GM19023 (cell line): ENCODE data around the gene SLC7A10.

Source experiments
- ATAC-seq: cut with Tn5 transposase; IDR thresholded peaks from one replicate; pipeline ENCODE4 v1.9.1; 2021; ENCODE audit warnings: mild to moderate bottlenecking, moderate library complexity; ENCODE audit not compliant: unreplicated experiment

SLC7A10 gene

DNA sequence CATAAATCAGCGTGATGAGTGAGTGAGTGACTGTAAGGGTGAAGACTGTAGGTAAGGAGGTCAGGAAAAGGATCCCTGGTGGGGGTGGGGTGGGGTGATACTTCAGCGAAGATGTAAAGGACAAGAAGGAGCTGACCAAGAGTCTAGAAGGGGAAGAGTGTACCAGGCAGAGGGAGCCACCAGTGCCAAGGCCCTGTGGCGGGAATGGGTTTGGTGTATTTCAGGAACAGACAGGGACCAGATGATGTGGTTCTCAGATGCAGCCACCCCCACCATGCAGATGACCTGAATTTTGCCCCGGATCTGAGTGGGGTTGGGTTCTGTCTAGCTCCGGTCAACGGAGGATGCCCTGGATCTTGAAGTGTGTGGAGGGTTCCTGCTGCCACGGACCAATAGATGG is 30.1 kb upstream of the SLC7A10 start:
- ATAC-seq = no peak

DNA sequence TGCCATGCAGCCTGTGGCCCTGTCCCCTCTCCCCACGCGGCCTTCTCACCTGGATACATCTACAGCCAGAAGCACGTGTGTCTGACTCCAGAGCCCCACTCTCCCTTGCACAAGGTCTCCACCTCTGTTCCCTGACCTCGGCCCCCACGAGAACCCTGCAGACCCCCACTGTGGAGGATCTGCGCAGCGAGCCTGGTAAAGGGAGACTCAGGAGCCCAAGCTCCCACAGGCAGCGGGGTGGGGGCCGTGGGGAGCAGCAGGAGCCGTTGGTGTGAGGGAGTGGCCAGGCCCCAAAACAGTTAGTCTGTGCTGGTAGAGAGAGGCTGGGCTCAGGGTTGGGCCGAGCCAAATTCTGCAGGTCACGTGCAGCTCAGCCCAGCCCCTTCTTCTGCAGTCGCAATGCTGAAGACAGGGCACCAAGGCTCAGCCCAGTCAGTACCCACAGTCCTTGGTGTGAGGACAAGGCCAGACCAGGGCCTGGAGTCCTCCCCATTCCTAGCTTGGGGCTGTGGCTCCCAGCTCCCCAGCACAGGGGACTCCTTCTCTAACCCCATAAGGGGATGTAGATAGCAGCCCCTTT is 28.7 kb upstream of the SLC7A10 start:
- ATAC-seq = no peak

GRCh38 chr19:33252971-33253370 is 27.3 kb upstream of the SLC7A10 start:
- ATAC-seq = no peak

DNA sequence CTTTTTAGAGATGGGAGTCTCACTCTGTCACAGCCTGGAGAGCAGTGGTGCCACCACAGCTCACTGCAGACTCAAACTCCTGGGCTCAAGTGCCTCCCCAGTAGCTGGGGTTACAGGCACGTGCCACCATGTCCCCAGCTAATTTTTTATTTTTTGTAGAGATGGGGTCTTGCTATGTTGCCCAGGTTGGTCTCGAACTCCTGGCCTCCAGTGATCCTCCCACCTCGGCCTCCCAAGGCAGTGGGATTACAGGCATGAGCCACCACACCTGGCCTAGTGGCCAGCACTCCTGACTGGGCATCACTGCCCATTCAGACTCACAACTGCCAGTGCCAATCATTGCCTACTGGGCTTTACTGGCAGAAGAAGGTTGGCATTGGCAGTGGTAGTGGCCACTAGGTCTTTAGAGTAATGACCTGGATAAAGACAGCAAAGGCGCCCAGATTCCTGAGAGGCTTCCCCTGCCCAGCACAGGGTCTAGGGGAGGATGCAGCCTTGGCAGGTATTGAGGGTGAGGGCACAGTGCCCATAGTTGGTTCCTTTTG is 26.8 kb upstream of the SLC7A10 start:
- no peak for ATAC-seq

DNA sequence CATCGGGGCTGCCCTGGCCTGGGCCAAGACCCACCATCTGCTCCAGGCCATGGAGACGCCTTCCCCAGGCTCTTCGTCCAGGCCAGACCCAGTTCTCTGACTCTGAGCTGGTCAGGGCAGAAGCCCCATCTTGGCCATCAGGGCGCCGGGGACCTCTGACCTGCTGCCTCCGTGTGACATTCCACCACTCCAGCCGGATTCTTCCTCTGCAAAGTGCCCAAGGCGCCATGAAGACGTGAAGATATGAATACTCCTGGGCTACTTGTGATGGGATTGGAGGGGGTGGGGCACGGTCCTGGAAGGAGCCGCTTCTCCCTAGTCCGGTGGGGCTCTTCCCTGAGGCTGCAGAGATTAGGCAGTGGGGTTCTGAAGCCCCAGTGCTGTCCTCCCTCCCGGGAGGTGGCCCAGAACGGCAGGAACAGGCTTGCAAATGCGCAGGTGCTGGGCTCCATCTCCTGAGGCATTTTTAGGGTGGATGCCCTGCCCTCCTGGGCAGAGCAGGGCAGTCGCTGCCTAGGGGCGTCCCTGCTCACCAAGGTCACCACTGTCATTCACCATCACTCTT is 26.0 kb upstream of the SLC7A10 start:
- ATAC-seq = no peak

GRCh38 chr19:33251076-33251475 is 25.4 kb upstream of the SLC7A10 start:
- no peak for ATAC-seq

DNA sequence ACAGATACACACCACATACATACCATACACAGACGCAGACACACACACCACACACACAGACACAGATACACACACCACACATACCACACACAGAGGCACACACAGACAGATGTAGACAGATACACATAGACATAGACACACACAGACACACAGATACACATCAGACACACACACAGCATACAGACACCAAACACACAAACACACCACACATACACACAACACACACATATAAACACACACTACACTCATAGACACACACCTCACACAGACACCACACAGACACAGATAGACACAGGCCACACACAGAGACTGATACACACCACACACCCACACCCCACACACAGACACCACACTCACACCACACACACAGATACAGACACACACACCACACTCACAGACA is 24.9 kb upstream of the SLC7A10 start:
- no peak for ATAC-seq

DNA sequence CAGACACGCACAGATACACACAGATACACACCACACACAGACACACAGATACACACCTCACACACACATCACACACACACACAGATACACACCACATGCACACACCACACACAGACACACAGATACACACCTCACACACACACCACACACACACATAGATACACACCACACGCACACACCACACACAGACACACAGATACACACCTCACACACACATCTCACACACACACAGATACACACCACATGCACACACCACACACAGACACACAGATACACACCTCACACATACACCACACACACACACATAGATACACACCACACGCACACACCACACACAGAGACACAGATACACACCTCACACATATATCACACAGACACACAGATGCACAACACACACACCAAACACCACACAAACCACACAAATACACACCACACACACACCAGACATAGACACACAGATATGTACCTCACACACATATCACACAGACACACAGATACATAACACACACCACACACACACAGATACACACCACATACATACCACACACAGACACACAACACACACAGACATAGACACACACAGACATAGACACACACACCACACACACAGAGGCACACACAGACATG is 24.2 kb upstream of the SLC7A10 start:
- no peak for ATAC-seq

GRCh38 chr19:33248954-33249613 is 23.4 kb upstream of the SLC7A10 start:
- ATAC-seq = no peak

DNA sequence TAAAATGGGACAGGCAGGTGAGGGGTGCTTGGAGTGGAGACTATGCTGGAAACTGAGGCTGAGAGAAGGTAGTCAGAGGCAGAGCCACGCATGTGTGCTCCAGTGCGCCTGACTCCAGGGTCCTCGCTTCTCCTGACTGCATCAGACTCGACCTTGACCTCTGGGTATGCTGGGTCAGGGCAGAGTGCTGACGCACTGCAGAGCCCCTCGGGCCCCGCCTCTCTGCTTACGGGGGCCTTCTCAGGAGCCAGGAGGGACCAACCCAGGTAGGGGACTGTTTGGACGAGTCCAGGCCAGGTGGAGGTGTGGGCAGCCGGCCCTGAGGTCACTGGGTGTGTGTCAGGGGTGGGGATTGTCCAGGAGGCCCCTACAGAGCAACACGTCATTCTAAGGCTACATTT is 22.9 kb upstream of the SLC7A10 start:
- ATAC-seq = no peak

GRCh38 chr19:33248104-33248503 is 22.5 kb upstream of the SLC7A10 start:
- no peak for ATAC-seq

DNA sequence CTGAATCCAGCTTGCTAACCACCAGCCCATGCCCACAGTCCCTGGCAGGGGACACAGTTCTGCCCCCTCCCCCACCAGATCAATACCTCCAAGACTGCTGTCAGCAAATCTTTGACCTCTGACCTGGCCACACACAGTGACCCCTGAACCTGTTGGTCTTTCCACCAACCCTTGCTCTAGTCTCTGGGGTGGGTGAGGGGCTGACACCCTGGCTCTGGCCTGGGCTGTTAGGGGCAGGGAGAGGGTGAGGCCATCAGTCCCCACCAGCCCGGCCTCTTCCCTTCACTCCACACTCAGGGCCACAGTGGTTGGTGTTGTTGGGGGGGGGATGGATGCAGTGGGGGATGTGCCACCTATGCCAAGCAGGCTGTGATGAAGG is 21.8 kb upstream of the SLC7A10 start:
- ATAC-seq = no peak

DNA sequence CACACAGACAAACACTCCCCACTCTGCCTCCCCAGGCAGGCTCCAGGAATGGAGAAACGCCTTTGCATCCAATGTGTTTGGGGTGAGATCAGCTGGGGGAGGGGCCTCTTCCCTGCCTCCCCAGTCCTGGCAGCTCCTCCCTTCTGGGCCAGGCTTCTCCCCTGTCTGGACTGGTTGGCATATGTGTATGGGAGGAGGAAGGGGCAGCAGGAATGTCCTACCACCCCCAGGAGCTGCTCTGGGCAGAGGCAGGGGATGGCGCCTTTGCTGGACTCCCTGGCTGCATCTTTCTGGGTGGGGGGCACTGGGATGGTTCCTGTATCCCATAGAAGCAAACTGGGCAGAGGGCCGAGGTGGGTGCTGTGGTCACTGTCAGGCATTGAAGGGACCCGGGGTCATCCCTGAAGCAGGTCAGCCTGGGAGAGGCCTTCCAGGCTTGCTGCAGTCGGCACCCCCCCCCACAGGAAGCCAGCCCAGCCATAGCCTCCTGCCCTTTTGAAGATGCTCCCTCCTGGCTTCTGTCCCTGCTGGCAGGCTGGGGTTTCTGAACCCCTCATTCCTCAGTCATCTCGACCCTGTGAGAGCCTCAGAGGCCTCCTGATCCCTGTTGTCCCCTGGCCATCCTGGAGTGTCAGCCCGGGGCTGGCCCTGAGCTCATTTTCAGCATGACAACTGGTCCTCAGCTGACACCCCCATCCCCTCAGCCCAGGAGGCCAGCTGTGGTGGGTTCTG is 21.2 kb upstream of the SLC7A10 start:
- no peak for ATAC-seq

- ATAC-seq = no peak
These were observed 20.5 kb upstream of the SLC7A10 start for GRCh38 chr19:33245948-33246708.

DNA sequence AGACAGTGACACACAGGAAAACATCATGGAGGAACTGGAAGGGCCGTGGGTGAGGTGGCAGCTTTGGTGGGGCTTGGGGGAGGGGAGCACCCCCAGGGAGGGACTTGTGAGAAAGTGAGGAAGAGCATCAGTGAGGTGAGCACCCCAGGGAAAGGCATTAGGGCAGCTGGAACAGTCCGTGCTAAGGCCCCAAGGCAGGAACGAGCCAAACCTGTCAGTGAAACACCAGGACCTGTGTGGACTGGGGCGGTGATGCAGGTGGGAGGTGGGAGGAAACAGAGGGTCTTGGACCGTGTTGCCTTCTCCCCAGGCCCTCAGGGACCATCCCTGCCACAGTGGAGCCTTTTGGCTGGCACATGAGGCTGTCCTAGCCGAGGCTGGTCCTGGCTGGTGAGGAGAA is 17.3 kb upstream of the SLC7A10 start:
- no peak for ATAC-seq

GRCh38 chr19:33242131-33242530 is 16.5 kb upstream of the SLC7A10 start:
- ATAC-seq = no peak

DNA sequence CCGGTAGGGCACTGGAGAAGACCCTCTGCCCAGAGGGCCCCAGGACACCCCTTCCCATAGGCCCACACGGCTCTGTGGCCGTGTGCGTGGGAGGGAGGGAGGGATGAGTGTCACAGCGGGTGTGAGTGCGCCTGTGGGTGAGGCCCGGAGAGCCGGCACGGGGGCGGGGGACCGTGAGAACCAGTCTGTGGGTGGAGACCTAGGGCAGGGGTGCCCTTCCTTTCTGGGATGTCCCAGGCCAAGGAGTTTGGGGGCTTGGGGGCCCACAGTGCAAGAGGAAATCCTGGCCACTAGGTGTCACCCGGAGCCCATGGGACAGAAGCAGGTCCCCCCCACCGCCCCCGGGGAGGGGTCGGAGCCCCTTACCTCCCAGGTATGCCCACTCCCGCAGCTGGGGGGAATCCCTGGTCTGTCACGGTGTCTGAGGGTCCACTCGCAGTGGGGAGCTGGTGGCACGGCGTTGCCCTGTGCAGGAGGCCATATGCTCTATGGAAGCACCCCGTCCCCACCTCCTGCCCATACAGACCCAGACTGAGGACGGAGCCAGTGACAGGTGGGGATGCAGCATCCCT is 16.0 kb upstream of the SLC7A10 start:
- no peak for ATAC-seq

DNA sequence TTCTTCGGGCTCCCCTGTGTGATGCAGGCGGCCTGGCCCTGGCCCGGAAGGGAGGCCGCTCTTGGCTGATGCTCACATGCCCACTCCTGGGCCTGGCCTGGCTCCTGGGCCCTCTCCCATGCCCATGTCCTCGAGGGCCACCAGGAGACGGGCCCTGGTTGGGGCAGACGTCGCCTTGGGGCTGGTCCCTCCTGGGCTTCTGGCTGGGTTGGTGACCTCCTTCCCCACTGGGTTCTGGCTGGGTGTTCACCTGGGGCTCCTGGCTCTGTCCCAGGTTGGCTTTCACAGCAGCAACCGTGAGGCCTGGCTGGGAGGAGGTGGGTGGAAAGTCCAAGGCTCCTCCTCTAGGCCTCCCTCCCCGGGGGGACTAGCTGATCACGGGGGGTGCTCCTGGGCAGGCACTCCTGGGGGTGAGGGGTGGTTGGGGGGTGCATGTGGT is 15.5 kb upstream of the SLC7A10 start:
- no peak for ATAC-seq

DNA sequence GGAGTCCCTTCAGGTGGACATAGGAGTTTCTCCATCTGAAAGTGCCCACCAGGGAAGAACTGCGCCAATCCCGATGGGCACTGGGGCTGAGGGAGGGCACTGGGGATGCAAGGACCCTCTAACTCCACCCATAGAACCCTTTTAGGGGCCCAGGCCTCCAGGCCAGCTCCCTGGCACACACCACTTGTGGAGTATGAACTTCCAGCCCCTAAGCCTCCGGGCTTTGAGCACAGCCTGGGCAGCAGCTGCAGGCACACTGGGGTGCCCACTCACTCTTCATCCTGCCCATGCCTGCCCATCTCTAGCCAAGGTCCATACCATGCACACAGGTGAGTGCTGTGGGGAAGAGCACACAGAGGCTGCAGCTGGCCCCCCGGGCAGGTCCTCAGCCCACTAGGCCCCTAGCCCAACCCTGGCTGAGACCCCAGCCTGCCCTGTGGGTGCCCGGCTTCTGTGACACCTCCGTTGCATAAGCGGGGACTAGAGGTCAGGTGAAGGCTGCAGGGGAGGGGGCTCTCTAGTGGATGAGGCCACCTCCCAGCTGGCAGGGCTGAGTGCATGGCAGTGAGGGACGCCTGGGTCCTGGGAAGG is 14.6 kb upstream of the SLC7A10 start:
- ATAC-seq = no peak
